GM12875 (cell line): Measurements from ENCODE around the gene MYO3B.

ENCODE experiments used
- H3K4me3 ChIP-seq: one replicate; pipeline ENCODE4 v1.5.1; 2011; ENCODE audit warnings: low read depth, low read length, control low read depth
- TF ChIP-seq, protein P1 (sequence below): IDR thresholded peaks from 2 replicates; pipeline ENCODE4 v1.5.1; 2011; ENCODE audit warnings: low read depth, mild to moderate bottlenecking, control low read depth, inconsistent platforms, low read length, moderate library complexity, borderline replicate concordance; ENCODE audit not compliant: insufficient read depth

MYO3B gene

DNA sequence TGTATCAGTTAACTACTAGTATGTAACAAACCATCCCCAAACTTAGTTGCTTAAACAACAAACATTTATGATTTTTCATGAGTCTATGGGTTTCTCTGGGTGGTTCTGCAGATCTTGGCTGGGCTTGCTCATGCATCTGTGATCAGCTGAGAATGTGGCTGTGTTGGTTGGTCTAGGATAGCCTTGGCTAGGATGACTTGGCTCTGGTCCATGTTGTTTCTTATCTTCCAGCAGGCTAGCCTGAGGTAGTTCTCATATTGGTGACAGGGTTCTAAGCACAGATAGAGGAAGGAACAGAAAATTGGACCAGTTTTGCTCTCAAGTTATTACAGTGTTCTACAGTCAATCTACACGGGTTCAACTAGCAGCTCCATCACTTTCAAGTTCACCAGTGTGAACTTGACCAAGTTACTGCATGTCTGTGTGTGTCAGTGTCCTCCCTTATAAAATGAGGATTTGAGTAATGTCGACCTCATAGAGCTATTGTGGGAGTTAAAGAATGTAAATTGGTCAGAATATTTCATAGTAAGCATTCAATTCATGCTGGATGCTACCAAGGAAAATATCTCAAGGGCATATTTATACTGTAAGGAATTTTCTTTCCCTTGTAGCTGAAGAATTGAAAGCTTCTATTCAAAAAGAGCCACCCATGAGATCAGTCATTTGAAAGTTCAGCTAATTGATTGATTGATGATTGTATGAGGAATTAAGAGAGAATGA, 65.3 kb downstream of the MYO3B start:
- TF ChIP-seq, protein P1, sequence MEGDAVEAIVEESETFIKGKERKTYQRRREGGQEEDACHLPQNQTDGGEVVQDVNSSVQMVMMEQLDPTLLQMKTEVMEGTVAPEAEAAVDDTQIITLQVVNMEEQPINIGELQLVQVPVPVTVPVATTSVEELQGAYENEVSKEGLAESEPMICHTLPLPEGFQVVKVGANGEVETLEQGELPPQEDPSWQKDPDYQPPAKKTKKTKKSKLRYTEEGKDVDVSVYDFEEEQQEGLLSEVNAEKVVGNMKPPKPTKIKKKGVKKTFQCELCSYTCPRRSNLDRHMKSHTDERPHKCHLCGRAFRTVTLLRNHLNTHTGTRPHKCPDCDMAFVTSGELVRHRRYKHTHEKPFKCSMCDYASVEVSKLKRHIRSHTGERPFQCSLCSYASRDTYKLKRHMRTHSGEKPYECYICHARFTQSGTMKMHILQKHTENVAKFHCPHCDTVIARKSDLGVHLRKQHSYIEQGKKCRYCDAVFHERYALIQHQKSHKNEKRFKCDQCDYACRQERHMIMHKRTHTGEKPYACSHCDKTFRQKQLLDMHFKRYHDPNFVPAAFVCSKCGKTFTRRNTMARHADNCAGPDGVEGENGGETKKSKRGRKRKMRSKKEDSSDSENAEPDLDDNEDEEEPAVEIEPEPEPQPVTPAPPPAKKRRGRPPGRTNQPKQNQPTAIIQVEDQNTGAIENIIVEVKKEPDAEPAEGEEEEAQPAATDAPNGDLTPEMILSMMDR = no peak
- no peak overlapping the region for H3K4me3 ChIP-seq

DNA sequence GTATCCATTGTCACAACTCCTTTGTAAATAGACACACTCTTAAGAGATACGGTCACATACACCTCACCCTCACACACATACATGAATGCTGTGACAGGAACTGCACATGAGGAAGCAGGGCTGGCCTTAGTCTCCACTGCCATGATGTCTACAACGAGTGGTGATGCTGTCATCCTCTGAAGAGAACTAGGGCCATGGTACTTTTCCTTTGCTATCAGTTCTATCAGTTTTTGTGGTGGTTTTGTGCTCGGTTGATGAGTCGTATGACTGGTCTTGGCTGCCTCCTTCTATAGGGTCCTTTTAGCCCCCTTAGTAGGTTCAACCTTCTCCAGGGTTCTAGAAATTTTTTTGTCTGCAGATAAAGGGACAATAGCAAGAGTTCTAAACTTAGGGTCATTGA, 66.0 kb downstream of the MYO3B start:
- no peak overlapping the region for H3K4me3 ChIP-seq
- TF ChIP-seq, protein P1 = no peak

DNA sequence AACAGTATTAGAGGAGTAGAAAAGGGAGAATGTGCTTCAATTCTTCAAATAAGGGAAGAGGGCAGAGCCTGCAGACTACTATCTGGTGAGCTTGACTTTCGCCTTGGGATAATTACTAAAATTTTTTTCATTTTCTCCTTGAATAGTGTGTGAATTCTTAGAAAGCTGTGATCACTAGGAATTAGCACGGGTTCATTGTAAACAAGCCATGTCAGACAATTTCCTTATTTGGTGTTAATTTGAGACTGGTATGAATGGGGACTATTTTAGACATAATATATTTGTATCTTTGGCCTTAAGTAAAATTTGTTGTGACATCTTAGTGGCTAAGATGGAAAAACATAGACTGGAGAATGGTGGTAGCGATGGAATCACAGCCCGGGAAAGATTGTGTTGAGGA, 66.6 kb downstream of the MYO3B start:
- TF ChIP-seq, protein P1 = no peak
- no peak overlapping the region for H3K4me3 ChIP-seq

DNA sequence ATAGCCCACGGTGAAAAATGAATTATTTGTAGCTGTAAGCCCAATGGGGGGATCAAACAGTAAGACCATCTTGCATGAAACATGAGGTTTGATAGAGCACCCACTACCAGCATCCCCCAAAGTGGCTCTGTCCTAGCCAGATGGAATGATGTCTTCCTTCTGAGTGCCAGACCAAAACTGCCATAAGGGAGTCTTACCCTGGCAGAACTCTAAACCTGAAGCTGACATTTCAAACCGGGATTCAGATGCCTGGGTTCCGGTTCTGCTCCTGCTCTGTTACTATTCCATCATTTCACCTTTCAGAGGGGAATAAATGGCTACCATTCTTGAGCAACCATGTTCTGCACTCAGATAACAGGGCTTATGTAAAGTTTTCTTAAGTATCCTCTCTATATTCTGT, 67.4 kb downstream of the MYO3B start:
- no peak overlapping the region for H3K4me3 ChIP-seq

DNA sequence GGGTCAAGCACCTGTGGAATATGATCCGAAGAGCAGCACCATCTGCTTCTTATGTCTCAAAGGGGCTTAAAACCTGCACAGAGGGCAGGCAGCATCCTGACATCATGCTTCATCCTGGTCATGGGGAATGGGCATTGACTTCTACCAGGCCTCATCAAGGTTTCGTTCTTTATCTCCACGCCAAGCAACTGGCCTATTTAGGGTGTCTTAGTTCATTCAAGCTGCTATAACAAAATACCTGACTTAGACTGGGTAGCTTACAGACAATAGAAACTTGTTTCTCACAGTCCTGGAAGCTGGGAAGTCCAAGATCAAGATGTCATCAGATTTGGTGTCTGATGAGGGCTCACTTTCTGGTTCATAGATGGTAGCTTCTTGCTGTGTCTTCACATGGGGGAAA, 69.4 kb downstream of the MYO3B start:
- H3K4me3 ChIP-seq = no peak overlapping the region
- TF ChIP-seq, protein P1 = no peak

More for the DNA sequence above, 67.4 kb downstream of the MYO3B start:
- TF ChIP-seq, protein P1 = no peak

DNA sequence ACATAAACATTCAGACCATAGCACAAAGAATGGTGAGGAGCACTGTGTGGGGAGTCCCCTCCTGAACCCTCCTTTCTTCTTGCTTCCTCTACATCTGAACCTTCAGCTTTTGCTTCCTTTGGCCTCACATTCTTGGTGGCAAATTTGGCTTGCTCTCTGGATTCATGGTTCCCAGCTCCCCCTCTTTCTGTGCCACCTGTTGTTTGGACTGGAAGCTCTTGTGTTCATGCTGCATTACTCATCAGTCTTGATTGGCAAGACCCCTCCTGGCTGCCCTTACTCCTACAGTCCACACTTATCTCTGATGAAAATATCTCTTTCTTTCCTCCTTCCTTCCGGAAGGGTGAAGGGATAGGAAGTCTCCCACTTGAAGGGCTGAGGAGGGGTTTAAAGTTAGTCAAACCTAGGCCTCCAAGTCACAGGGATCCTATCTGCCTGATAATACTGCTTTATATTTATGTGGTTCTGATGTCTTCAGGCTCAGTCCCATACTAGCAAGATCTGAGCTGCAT, 70.0 kb downstream of the MYO3B start:
- no peak overlapping the region for H3K4me3 ChIP-seq
- TF ChIP-seq, protein P1 = no peak
